ENCODE results near the gene POLD3.

The POLD3 gene, protein sequence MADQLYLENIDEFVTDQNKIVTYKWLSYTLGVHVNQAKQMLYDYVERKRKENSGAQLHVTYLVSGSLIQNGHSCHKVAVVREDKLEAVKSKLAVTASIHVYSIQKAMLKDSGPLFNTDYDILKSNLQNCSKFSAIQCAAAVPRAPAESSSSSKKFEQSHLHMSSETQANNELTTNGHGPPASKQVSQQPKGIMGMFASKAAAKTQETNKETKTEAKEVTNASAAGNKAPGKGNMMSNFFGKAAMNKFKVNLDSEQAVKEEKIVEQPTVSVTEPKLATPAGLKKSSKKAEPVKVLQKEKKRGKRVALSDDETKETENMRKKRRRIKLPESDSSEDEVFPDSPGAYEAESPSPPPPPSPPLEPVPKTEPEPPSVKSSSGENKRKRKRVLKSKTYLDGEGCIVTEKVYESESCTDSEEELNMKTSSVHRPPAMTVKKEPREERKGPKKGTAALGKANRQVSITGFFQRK

GRCh38 chr11:74592441-74593362 is at the start of gene POLD3:
POLD3 (plus strand) TSS chr11:74592582; CDS start chr11:74592659, 77 bp downstream.
- FAIRE-seq = peak; percentile 91

GRCh38 chr11:74543991-74544390 is 48.4 kb upstream of the POLD3 start:
- no peak for FAIRE-seq

DNA sequence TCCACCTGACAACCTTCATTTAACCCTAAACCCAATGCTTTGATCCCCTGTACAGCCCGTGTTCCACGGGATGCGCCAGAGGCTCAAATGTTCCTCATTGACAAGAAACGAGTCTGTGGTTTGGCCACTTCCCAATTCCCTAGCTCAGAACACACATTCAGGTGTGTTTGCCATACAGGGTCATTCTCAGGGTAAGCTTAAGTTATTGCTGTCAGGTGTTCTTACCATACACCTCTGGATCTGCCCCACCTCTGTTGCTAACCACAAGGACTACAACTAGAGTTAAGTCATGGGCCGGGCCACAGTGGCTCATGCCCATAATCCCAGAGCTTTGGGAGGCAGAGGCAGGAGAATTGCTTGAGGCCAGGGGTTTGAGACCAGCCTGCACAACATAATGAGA is 45.6 kb upstream of the POLD3 start:
- FAIRE-seq = no peak

- no peak for FAIRE-seq
These were observed 41.2 kb upstream of the POLD3 start for GRCh38 chr11:74550991-74551753.

GRCh38 chr11:74551754-74552145 is 40.6 kb upstream of the POLD3 start:
- FAIRE-seq = no peak

DNA sequence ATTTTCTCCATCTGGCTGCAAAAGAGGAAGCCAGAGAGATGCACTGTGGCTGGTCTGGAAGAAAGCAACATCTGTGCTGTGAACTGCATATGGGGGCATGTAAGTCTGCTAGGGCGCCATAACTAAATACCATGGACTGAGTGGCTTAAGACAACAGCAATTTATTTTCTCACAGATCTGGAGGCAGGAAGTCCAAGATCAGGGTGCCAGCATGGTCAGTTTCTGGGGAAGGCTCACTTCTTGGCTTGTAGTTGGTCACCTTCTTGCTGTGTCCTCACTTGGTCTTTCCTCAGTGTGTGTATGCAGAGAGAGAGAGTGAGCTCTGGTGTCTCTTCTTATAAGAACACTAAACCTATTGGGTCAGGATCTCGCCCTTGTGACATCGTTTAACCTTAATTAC is 34.9 kb upstream of the POLD3 start:
- no peak for FAIRE-seq

- FAIRE-seq = no peak
These were observed 33.1 kb upstream of the POLD3 start for GRCh38 chr11:74559110-74559933.

DNA sequence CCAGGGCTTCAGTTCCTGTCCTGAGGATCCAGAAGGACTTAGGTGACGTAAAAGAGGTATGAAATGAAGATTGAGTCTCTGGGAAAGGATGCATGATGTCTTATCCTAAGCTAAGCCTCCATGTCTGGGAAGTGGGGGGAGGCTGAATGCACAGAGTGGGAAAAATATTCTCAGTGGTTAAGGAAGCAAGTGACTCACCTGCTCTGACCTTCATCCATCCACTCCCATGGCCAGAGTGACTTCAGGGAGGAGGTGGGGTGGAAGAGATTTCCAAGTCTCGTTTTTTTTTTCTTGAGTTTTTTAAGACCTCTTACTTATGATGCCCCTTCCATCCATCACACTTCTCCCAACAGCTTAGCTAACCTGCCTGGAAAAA is 32.5 kb upstream of the POLD3 start:
- FAIRE-seq = no peak

DNA sequence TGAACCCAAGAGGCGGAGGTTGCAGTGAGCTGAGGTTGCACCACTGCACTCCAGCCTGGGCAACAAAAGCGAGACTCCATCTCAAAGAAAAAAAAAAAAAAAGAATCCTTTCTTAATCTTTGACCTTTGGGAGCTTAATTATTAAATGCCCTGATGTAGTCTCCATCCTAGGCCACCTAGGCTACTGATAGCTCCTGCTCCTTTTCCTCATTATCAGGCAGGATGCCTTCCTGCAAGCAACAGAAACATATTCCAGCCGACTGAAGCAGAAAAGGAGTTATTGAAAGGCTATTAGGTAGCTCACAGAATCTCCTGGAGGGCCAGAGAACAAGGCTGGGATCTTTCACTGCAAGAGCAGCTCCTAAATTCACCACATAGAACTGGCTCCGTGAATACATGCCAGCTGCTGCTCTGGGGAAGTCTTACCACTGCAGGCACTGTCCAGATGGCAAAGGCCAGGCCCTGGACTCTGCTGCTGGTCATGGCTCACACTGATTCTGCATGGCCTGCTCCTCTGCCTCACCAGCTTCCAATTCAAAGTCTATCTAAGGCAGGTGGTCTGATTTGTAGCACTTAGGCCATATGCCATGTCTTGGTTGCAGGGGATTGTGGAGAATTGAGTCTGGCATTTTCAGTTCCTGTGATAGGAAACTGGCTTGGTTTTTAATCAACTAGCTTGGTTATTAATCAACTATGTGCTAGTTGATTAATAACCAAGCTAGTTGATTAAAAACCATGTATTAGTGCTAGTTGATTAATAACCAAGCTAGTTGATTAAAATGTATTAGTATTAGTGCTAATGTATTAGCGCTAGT is 26.0 kb upstream of the POLD3 start:
- no peak for FAIRE-seq

DNA sequence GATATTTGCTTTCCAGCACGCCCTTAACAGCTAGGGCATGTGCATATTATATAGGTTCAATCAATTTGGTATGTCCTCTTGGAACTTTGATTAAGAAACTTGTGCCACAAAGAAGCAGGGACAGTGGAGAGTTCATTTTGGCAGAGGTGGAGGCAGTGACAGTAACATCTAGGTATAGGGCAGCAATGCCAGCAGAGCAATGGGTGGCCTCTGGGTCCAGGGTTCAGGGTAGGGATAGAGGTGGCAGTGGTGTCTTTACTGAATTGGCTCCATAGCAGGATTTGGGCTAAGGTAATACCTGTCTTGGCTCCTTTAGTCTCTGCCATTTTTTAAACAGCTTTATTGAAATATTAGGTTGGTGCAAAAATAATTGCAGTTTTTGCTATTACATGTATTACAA is 24.4 kb upstream of the POLD3 start:
- no peak for FAIRE-seq

- peak; percentile 69 for FAIRE-seq
These were observed 21.9 kb upstream of the POLD3 start for GRCh38 chr11:74570266-74571061.

DNA sequence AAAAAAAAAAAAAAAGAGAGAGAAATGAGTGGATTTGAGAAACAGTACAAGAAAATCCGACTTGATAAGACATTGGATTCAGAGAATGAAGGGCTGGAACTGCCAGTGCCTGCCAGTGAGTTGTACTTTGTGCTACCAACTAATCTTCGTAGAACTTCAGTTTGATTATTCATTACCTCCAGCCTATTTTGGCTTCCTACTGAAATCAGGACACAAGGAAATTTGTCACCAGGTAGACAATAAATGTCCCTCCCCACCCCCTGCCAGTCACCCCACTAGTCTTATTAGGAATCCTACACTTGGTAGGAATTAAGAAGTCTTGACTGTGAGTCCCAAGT is 21.4 kb upstream of the POLD3 start:
- FAIRE-seq = no peak

- FAIRE-seq = no peak
These were observed 20.0 kb upstream of the POLD3 start for GRCh38 chr11:74572349-74572748.

- no peak for FAIRE-seq
These were observed 17.8 kb upstream of the POLD3 start for GRCh38 chr11:74574563-74574962.

- no peak for FAIRE-seq
These were observed 16.4 kb upstream of the POLD3 start for GRCh38 chr11:74575999-74576398.

- no peak for FAIRE-seq
These were observed 15.2 kb upstream of the POLD3 start for GRCh38 chr11:74577181-74577580.

- FAIRE-seq = no peak
These were observed 14.6 kb upstream of the POLD3 start for GRCh38 chr11:74577624-74578396.

GRCh38 chr11:74579577-74580270 is 12.7 kb upstream of the POLD3 start:
- FAIRE-seq = no peak

DNA sequence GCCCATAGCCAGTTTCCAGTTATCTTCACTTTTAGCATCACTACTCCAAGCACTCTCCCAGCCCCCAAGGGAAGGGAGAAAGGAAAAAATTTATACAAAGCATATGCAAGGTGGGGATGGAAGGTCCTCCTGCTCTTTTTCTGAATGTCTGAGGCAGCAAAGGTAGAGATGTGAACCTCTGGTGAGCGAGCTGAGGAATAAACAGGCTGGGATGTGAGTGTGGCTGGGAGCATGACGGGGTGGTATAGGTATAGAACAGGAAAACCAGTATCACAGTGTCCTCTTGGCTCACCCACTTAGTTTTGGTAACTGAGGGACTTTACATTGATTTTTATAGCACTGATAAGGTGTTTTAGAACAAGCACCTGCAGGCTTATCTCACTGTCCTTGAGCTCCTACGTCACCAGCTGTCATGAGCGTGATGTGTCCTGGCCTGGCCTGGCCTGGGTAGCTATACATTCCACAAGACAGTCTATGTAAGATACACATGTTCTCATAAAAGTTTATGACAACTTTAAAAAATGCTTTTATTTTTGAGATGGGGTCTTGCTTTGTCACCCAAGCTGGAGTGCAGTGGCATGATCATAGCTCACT is 10.3 kb upstream of the POLD3 start:
- no peak for FAIRE-seq

Measured in G401.6 (cell line).